ENCODE data around the gene FAM114A1. TPM values are rescaled to one million over a fixed set of nuclear protein-coding genes. Genes with fewer than 3 reads are reported as not detected.
"Not testable (repeated sequence)": the region's sequence is repeated elsewhere in the genome, so short reads cannot be mapped to it uniquely, and the experiment has no call there.

Gene FAM114A1
- total RNA-seq, 1 donor from 2014 or later, result 81.3 TPM

GRCh38 chr4:38959248-38959647 is 91.6 kb downstream of the FAM114A1 start:
- not testable (repeated sequence) for DNase-seq (ENCODE audit: low spot score)

- no peak for DNase-seq (ENCODE audit: low spot score)
Observed at GRCh38 chr4:38964942-38965775, 97.6 kb downstream of the FAM114A1 start.

DNA sequence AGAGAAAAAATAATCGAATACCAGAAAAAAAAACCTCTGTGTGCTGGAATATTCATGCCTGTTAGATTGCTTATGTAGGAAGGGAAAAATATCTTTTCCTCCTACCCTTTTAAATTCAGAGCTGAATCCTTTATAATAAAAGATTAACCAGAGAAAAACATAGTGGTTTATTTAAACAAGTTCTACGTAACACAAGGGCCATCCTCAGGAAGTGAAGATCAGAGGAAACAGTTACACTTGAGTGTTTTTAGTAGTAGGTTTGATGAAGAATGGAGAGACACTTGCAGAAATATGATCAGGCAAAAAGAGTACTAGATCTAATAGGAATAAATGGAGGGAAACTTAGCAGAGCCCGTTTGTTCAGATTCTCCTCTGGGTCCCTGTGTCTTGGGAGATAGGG is 98.3 kb downstream of the FAM114A1 start:
- no peak for DNase-seq (ENCODE audit: low spot score)

DNA sequence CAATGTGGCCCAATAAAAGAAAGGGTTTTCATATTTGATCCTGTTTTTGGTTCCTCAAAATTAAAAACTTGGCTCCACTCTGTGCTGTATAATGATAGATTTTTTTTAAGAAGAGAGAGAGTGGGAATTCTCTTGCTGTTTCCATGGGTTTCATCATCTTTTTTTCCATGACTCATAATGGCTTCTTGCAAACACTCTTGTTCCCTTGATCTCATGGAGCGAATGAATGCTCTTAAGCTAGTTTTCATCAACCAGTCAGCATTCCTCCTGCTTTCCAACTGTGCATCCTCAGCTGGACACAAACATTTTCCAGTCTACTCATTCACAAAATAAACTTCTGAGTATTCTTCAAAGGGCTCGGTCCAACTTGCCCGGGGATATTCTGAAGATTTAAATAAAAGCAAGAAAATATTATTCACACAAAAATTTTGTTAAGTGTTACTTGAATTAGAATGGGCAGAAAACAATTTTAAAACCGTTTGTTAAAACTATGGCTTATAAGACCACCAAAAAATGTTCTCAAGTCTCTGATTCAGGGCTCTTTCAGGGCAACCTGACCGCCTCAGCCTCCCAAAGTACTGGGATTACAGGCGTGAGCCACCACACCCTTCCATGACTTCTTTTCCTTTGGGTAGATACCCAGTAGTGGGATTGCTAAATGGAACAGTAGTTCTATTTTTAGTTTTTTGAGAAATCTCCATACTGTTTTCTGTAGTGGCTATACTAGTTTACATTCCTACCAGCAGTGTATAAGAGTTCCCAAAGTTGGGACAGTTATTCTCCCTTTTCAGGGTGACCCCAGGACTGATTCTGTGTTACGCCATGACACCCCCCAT is 99.9 kb downstream of the FAM114A1 start:
- DNase-seq (ENCODE audit: low spot score), result no peak

DNA sequence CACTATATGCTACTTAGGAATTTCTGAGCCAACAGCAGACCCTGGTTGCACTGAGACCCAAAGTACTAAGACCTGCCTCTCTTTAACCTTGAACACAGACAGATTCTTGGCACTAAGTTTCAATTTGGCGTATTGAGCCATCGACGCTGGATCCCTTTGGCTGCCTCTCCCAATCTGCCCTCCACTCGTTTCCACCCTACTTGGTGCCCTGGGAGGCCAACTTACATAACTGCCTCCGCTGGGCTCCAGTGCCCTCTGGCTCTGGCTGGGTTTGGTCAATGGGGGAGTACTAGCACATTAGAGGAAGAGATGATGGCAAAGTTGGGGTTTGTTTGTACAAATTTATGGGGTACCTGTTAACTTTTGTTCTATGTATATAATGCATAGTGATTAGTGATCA is 101.1 kb downstream of the FAM114A1 start:
- DNase-seq (ENCODE audit: low spot score), result no peak

DNA sequence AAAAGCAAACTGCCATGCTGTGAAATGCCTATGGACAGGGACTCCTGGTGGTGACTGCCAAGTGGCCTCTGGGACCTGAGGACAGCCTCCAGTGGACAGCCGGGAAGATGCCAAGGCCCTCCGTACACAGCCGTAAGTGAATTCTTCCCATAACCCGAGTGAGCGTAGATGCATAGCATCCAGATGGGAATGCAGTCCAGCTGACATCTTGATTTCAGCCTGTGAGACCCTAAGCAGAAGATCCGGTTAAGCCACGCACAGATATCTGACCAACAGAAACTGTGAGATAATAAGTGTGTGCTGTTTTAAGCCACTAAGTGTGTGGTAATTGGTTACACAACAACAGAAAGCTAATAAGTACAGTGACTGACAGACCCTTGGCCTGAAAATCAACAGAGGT is 108.7 kb downstream of the FAM114A1 start:
- no peak for DNase-seq (ENCODE audit: low spot score)

DNA sequence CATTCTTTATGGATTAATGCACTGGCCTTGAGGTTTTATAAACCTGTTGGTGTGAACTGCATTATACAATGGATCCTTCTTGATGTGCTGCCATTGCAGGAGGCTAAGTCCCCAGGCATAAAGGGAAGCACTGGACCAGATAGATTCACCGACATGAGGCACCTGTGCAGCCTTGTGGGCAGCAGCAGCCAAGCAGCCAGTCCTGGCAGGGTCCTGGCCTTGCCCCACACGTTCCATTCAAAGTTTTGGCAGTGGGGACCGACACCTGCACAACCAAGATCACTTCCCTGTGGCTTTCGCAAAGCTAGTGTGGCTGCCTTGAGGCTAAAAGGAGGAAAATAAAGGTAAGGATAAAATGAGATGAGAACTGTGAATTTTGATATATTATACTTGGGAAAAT is 111.5 kb downstream of the FAM114A1 start:
- DNase-seq (ENCODE audit: low spot score), result no peak

- DNase-seq (ENCODE audit: low spot score), result no peak
Observed at GRCh38 chr4:38979511-38980230, 112.1 kb downstream of the FAM114A1 start.

DNA sequence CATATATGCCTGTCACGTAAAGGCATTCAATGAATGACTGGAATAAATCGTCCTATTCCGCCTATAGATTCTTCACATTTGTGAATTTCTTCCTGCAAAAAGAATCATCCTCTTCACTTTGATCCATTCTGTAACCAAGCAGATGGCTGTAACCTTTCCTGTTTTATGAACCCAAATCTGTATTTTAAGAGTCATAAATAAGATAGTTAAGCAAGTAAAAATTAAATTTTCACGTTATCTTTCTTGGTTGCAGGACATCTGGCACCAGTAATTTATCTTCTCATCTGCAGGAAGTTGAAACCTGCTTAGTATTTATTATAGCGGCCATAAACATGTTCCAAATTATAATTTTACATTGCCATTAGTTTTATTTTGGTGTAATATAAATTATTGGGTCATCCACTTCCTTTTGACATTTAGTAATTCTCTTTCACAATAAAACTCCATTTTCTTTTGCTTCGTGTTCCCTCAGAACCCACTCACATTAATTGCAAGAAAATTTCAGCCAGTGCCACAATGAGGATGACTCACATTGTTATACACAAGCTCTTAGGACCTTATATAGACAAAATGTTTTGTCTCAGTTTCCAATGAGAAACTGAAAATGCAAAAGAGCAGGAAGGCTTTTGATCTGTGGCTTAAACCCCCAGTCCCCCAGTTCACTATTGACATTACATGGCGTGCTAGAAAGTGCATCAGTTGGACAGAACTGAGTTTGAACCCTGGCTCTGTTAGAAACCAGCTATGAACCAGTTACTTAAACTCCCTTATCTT is 113.5 kb downstream of the FAM114A1 start:
- DNase-seq (ENCODE audit: low spot score), result no peak

DNA sequence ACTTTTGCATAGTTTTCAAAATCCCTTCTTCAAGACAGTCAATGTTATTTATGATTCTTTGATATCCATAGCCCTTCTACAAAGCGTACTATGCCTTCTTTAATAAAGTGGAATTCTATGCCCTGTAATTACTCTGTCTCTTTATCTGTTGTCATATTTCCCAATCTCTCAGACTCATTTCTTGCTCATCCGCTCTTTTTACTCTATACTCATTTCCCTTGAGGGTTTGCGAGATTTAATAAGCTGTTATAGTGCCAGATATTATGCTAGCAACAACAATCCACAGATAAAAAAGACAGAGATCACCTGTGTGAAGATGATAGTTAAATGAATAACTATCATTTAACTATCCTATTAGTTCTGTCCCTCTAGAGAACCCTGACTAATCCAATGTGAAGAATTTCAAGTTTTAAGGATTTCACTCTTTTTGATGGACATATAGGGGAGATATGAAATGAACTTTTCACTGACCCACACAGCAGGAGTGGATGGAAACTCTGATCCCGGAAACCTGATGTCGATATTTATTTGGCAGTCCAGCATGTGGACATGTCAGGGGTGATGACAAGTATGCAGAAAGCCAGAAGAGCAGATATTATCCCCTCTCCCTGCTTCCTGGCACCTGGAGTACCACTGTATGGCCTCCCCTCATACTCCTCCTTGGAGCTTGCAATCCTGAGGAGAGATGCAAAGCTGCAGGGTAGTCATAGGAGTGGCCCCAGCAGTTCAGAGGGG is 114.9 kb downstream of the FAM114A1 start:
- no peak for DNase-seq (ENCODE audit: low spot score)

DNA sequence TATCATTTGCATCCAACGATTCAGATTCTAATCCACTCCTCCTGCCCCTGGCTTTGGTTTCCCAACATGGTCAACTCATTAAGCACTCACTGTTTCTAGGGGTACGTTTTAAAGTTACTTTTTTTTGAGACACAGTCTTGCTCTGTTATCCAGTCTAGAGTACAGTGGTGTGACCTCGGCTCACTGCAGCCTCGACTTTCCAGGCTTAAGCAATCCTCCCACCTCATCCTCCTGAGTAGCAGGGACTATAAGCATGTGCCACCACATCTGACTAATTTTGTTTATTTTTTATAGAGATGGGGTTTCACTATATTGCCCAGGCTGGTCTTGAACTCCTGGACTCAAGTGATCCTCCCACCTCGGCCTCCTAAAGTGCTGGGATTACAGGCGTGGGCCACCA is 115.7 kb downstream of the FAM114A1 start:
- DNase-seq (ENCODE audit: low spot score), result no peak

GRCh38 chr4:38983787-38984598 is 116.4 kb downstream of the FAM114A1 start:
- DNase-seq (ENCODE audit: low spot score), result no peak

GRCh38 chr4:38985410-38986100 is 117.9 kb downstream of the FAM114A1 start:
- DNase-seq (ENCODE audit: low spot score), result no peak

- no peak for DNase-seq (ENCODE audit: low spot score)
Observed at GRCh38 chr4:38987491-38987890, 119.9 kb downstream of the FAM114A1 start.

- DNase-seq (ENCODE audit: low spot score), result not testable (repeated sequence)
Observed at GRCh38 chr4:38988353-38988752, 120.7 kb downstream of the FAM114A1 start.

- DNase-seq (ENCODE audit: low spot score), result no peak
Observed at GRCh38 chr4:38989487-38989886, 121.9 kb downstream of the FAM114A1 start.

DNA sequence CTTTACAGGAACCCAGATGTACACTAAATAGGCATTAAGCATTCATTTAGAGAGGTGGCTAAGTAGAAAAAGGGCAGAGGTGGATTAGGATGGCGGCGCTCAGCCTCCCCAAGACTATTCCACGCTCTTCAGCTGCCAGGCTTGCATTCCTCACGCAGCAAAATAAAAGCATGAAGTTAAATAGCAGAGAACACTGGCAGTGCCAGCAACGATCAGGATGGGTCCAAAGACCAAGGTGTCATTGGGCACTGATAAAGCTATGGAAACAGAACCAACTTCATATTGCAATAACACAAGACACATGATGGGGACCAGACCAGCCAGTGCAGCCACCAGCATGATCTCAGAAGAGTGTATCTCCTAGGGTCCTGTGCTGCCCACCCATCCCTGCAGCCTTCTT is 122.6 kb downstream of the FAM114A1 start:
- DNase-seq (ENCODE audit: low spot score), result no peak

DNA sequence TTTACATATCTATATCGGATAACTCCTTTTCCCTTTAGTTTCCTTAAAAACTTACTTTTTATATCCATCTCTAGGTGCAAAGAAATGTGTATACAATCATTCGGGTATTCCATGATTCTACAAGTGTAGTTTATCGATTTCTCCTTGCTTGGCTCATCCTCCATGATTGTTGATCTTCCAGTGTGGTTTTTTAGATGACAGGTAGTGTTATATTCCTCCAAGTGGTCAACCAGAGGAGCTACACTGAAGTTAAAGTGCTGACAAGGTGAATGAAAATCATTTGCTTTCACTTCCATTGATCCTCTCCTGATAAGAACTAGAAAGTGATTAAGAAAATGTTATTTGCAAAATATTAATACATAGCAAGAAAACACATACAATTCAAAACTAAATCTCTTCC is 126.1 kb downstream of the FAM114A1 start:
- DNase-seq (ENCODE audit: low spot score), result no peak

- no peak for DNase-seq (ENCODE audit: low spot score)
Observed at GRCh38 chr4:38994135-38994534, 126.5 kb downstream of the FAM114A1 start.
